HL-60 (cell line): Measurements from ENCODE around the gene CACNA2D3.

ENCODE experiments used
- DNase-seq, 2 experiments: peaks; one replicate each; pipeline ENCODE4 v3.0.0-alpha.2; 2010 to 2020; ENCODE audit warnings: low read depth in 1 of 2, low spot score in 1 of 2
- H3K27ac ChIP-seq: fragments of 250-450 bp; sonication (Bioruptor Pico); replicated peaks from 2 replicates; pipeline ENCODE4 v1.5.1; 2020; ENCODE audit warnings: mild to moderate bottlenecking, moderate library complexity
- H3K27me3 ChIP-seq: fragments of 250-450 bp; sonication (Bioruptor Pico); 2 replicates; pipeline ENCODE4 v1.5.1; 2021; ENCODE audit warnings: mild to moderate bottlenecking, moderate library complexity; ENCODE audit not compliant: insufficient read depth, poor library complexity, severe bottlenecking
- H3K4me3 ChIP-seq: replicated peaks from 2 replicates; pipeline ENCODE4 v1.5.1; 2011; ENCODE audit warnings: mild to moderate bottlenecking, control low read depth, low read length; ENCODE audit not compliant: insufficient read depth
- GABPA ChIP-seq: IDR thresholded peaks from 2 replicates; pipeline ENCODE4 v1.6.1; 2012; ENCODE audit warnings: low read depth
- POLR2AphosphoS5 ChIP-seq: IDR thresholded peaks from 2 replicates; pipeline ENCODE4 v1.6.1; 2012; ENCODE audit warnings: low read depth
- SPI1 ChIP-seq: IDR thresholded peaks from 2 replicates; pipeline ENCODE4 v1.6.1; 2012; ENCODE audit warnings: low read depth, mild to moderate bottlenecking, borderline replicate concordance
- TF ChIP-seq, protein P1 (sequence below): IDR thresholded peaks from 2 replicates; pipeline ENCODE4 v1.6.1; 2012; ENCODE audit warnings: low read depth; ENCODE audit not compliant: insufficient replicate concordance
- TF ChIP-seq, protein P2 (sequence below): IDR thresholded peaks from one replicate; pipeline ENCODE4 v1.5.1; 2011; ENCODE audit warnings: low read length, control low read depth, inconsistent platforms; ENCODE audit not compliant: insufficient read depth

Gene CACNA2D3

DNA sequence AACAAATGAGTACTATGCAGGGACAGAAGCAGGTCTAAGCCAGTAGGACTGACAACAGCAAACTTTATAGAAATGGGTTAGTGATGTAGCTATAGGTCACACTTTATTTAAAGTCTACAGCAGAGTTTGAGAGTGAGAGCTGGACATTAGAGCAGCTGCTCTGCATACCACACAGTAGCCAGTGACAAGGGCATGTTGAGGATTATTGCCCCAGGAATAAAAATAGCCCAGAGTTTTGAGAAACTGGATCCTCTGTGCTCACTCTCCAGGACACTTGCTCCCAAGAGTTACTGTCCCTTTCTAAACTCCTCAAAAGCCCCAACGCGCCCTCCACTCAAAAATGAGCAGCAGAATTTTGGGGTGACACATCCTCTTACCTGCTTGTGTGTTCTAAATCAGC lies 784.4 kb downstream of the CACNA2D3 start:
- no peaks in the 10 kb centered on the region for H3K27me3 ChIP-seq
- no peak overlapping the region for H3K4me3 ChIP-seq
- DNase-seq, result no peak
- no peak overlapping the region for H3K27ac ChIP-seq
- TF ChIP-seq, protein P1, sequence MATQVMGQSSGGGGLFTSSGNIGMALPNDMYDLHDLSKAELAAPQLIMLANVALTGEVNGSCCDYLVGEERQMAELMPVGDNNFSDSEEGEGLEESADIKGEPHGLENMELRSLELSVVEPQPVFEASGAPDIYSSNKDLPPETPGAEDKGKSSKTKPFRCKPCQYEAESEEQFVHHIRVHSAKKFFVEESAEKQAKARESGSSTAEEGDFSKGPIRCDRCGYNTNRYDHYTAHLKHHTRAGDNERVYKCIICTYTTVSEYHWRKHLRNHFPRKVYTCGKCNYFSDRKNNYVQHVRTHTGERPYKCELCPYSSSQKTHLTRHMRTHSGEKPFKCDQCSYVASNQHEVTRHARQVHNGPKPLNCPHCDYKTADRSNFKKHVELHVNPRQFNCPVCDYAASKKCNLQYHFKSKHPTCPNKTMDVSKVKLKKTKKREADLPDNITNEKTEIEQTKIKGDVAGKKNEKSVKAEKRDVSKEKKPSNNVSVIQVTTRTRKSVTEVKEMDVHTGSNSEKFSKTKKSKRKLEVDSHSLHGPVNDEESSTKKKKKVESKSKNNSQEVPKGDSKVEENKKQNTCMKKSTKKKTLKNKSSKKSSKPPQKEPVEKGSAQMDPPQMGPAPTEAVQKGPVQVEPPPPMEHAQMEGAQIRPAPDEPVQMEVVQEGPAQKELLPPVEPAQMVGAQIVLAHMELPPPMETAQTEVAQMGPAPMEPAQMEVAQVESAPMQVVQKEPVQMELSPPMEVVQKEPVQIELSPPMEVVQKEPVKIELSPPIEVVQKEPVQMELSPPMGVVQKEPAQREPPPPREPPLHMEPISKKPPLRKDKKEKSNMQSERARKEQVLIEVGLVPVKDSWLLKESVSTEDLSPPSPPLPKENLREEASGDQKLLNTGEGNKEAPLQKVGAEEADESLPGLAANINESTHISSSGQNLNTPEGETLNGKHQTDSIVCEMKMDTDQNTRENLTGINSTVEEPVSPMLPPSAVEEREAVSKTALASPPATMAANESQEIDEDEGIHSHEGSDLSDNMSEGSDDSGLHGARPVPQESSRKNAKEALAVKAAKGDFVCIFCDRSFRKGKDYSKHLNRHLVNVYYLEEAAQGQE, result no peak
- no peak for TF ChIP-seq GABPA
- TF ChIP-seq, protein P2, sequence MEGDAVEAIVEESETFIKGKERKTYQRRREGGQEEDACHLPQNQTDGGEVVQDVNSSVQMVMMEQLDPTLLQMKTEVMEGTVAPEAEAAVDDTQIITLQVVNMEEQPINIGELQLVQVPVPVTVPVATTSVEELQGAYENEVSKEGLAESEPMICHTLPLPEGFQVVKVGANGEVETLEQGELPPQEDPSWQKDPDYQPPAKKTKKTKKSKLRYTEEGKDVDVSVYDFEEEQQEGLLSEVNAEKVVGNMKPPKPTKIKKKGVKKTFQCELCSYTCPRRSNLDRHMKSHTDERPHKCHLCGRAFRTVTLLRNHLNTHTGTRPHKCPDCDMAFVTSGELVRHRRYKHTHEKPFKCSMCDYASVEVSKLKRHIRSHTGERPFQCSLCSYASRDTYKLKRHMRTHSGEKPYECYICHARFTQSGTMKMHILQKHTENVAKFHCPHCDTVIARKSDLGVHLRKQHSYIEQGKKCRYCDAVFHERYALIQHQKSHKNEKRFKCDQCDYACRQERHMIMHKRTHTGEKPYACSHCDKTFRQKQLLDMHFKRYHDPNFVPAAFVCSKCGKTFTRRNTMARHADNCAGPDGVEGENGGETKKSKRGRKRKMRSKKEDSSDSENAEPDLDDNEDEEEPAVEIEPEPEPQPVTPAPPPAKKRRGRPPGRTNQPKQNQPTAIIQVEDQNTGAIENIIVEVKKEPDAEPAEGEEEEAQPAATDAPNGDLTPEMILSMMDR, result no peak
- no peak for TF ChIP-seq SPI1
- no peak for TF ChIP-seq POLR2AphosphoS5

DNA sequence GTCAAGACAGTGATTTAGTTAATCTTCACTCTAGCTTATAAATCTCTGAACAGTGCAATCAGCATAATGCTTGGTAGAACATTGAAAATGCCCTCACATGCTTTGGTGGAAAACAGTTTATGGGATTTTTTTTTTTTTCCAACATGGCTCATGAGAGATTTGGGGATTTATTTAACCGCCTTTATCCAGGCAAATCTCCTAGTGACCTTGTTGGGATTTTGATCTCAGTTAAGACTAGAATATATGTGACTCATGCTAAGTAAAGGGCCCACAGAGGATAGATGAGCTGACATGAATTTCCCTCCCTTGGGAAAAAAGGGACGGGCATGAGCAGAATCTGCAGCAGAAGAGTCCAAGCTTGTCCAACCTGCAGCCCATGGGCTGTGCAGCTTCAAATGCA lies 786.8 kb downstream of the CACNA2D3 start:
- no peak for DNase-seq
- Histone ChIP-seq H3K4me3 (no peak overlapping the region), H3K27me3 (no peaks in the 10 kb centered on the region), H3K27ac (no peak overlapping the region)
- TF ChIP-seq POLR2AphosphoS5 (no peak), GABPA (no peak), SPI1 (no peak)
- TF ChIP-seq, protein P2, result no peak
- TF ChIP-seq, protein P1, result no peak

DNA sequence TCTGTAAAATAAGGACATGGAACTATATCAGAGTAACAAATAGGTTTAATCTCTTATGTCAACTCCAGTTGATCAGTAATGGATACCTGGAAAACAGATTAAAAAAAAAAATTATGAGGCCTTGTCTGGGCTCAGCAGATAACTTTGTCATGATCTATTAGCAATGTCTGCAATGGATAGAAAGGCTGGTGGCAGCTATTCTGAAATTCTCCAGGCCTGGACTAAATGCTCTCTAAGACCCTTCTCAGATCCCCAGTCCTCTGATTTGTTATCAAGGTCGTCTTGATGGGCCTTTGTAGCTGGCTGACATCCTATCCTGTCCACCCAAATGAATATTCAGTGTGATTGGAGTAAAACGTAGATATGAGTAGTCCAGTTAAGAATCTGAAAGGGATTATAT lies 791.8 kb downstream of the CACNA2D3 start:
- TF ChIP-seq SPI1, result no peak
- no peak for TF ChIP-seq POLR2AphosphoS5
- TF ChIP-seq, protein P1, result no peak
- TF ChIP-seq, protein P2, result no peak
- no peak for TF ChIP-seq GABPA
- DNase-seq, result no peak
- Histone ChIP-seq H3K27ac (no peak overlapping the region), H3K4me3 (no peak overlapping the region), H3K27me3 (no peaks in the 10 kb centered on the region)
